ENCODE results near the gene MTMR3.
"Not testable (repeated sequence)": the region's sequence is repeated elsewhere in the genome, so short reads cannot be mapped to it uniquely, and the experiment has no call there.

Gene MTMR3

DNA sequence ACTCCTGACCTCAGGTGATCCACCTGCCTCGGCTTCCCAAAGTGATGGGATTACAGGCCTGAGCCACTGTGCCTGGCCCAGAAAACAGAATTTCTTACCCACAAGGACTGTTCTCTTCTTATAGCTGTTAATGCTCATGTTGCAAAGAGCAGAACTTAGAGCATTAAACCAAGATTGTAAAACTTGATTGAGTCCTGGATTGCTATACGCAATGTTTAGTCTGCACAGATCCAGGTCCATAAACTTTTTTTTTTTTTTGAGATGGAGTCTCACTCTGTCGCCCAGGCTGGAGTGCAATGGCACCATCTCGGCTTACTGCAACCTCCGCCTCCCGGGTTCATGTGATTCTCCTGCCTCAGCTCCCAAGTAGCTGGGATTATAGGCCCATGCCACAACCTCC lies 178.1 kb downstream of the MTMR3 start:
- not testable (repeated sequence) for DNase-seq

DNA sequence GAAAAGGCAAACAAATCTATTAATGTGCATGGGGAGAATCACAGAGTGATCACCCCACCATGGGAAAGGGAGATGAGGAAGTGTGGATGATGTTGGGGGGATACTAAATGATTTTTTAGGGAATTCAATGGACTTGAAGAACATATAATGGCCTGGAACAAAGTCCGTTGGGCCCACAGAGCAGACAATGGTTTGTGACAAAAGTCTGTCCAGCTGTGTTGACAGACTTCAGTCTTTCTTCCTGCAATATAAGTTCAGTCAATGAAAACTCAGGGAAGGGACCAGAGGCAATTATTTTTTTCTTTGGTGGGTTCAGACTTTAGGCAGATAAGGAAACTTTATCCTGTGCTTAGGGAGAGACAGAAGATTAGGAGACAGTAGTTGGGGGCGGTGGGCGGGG lies 179.3 kb downstream of the MTMR3 start:
- DNase-seq = no peak

DNA sequence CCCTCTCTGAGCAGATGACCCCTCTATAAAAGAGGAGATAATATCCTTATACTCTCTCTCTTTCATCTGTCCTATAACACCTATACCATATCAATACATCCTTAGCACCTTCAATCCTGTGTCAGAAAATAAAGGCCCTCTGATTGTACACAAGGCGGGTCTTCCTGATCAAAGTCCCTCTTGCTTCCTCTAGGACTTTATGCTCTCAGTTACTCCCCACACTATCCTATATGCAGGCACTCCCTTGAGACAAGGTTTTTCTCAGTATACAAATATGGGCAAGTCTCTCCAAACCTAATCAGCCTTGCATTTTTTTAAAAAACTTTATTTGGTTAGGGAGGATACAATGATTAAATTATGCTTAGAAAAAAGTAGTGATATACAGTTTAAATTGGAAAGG lies 180.0 kb downstream of the MTMR3 start:
- no peak for DNase-seq

DNA sequence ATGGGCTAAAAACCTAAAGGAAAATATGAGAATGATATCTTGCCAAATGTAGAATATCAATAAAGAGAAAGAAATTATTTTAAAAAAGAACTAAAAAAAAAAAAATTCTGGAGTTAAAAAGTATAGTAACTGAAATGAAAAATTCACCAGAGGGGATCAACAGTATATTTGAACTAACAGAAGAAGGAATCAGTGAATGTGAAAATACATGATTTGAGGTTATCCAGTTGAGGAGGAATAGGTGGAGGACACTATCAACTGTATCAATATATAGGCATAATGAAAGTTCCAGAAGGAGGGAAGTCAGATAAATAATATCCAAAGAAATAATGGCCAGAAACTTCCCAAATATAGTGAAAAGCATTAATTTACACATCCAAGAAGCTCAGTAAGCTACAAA lies 181.2 kb downstream of the MTMR3 start:
- no peak for DNase-seq

DNA sequence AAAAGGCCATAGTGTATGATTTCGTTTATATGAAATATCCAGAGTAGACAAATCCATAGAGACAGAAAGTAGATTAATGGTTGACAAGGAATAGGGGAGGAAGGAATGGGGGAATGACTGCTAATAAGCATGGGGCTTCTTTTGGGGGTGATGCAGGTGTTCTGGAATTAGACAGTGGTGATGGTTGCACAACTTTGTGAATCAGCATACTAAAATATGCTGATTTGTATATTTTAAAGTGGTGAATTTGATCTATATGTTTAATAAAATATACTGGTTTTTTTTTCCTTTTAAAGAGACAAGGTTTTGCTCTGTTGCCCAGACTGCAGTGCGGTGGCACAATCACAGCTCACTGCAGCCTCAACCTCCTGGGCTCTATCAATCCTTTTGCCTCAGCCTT lies 190.8 kb downstream of the MTMR3 start:
- no peak for DNase-seq

DNA sequence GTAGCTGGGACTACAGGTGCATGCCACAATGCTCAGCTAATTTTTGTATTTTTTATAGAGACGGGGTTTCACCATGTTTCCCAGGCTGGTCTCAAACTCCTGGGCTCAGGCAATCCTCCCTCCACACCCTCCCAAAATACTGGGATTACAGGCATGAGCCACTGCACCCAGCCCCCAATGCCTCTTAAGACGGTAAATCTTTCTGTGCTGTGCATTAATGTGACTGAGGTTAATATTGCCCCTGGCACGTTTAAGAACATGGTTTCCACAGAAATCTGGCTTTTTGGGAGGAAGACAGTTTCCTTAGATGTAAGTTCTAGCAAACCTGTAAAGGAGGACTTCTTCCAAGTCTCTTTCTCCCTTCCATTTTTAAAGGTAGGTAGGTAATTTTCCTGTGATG lies 191.2 kb downstream of the MTMR3 start:
- no peak for DNase-seq

DNA sequence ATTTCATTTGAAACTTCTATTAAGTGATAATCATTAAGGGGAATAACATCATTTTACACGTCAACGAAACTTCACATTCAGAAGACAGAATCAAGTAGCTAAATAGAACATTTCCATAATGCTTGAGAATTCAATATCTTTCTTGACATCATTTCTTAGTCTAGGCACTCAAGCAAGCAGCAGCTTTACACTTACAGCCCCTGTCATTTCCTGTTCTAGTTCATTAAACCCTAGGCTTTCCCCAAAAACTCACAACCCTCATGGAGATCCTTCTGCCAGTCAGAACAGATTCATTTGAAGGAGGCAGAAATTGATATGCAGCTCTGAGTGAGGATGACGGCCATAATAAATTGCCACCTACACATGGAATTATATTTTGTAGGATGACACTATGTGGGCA lies 192.0 kb downstream of the MTMR3 start:
- DNase-seq = no peak

DNA sequence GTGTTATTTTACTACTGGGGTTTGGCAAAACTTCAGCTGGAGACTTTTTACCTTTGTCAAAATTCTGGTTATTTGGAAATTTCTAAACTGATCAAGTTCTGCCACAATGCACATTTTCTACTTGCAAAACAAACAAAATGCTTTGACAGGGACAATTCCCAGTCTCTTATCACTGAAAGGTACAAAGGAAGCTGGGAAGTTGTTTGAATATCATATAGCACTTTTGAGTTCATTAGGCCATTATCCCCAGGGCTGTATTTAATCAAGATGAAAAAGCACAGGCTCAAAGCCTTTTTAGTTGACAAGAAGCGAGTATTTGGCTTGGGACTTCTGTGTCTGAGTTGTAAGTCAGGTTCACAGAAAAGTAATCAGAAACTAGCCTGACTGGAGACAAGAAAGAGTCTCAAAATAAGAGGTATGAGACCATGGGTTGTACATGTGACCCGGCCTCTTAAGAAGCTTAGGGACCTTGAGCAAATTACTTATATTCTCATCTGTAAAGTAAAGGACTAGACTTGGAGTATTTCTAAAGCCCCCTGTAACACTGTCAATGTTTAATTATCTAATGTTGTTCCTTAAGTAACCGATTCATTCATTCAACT lies 194.4 kb downstream of the MTMR3 start:
- no peak for DNase-seq

DNA sequence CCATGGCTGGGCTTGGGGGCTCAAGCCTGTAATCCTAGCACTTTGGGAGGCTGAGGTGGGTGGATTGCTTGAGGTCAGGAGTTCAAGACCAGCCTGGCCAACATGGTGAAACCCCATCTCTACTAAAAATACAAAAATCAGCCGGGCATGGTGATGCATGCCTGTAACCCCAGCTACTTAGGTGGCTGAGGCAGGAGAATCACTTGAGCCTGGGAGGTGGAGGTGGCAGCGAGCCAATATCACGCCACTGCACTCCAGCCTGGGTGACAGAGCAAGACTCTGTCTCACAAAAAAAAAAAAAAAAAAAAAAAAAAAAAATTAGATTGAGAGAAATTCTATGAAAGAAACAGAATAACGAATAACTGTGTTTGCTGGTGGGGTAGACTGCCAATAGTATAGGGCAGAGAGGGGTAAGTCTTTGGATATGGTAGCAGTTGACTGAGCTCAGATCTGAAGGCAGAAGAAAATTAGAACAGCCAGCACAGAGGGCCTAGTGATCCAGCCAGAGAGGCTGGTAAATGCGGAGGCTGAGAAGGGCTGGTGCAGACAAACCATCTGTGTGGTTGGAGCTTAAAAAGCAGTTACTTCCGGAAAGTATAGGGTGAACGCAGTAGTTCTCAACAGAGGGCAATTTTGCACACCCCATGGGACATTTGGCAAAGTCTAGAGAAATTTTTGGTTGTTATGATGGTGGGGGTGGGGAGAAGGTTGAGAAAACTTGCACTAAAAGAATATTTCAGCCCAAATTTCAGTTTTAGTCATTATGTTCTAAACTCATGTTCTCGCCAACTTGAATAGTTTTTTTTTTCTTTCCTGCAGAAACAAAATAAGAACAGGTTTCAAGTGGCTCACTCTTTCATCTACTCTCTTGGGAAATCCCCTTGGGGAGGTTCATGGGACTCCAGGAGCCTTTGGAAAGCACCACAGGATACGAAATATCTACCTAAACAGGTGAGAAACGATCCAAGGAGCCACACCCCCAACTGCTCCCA lies 195.6 kb downstream of the MTMR3 start:
- peak; percentile 14 for DNase-seq

DNA sequence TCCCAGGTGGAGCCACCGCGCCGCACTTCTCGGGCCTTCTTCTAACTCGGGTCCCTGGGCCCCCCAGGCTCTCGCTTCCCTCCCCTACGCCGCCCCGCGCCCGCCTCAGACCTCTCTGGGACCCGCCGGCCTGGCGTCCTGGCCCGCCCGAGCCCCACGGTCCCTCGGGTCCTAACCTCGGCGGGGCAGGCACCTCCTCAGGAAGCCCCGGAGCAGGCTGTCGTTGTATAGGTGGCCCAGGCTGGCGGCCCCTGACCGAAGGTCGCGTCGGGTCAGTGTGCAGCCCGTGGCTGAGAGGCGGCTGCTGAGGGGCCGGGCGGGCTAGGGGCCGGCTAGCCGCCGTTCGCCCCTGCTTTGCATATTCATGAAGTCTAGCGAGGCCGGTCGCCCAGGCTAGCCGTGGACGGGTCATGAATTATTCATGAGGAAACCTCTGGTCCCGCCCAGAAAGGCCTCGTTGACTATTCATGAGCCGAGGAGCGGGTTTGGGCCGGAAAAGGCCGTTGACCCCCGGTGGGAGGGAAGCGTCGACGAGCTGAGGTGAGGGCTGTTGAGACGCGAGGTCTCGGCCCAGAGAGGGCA lies 197.1 kb downstream of the MTMR3 start, which contains the start of gene HORMAD2:
Gene HORMAD2 (plus strand): TSS at position 513 of the 582 bp plus-strand sequence. CDS start 13,489 bp downstream, outside the sequence.
- DNase-seq = no peak
